ENCODE results near the gene DENND1B.
"Not testable (repeated sequence)": the region's sequence is repeated elsewhere in the genome, so short reads cannot be mapped to it uniquely, and the experiment has no call there.

Gene DENND1B

DNA sequence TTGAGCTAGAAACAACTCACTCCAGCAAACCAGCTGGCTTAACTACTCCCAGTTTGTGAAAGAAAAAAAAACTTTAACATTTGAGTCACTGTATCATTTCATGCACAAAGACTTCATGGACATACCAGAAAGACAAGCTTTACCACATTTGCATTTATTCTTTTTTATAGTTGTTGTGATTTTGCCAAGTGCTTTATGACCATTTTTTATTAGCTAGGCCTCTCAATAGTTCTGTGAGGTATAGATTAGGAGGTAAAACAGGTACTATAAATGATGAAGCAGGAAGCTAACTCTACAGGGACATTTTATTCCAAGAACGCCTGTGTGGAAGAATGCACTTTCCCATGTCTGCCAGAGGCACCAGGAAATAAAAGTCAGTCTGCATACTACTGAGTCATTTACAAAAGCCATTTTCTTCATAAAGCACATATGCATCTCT, 8.2 kb upstream of the DENND1B start:
- no peak for DNase-seq

DNA sequence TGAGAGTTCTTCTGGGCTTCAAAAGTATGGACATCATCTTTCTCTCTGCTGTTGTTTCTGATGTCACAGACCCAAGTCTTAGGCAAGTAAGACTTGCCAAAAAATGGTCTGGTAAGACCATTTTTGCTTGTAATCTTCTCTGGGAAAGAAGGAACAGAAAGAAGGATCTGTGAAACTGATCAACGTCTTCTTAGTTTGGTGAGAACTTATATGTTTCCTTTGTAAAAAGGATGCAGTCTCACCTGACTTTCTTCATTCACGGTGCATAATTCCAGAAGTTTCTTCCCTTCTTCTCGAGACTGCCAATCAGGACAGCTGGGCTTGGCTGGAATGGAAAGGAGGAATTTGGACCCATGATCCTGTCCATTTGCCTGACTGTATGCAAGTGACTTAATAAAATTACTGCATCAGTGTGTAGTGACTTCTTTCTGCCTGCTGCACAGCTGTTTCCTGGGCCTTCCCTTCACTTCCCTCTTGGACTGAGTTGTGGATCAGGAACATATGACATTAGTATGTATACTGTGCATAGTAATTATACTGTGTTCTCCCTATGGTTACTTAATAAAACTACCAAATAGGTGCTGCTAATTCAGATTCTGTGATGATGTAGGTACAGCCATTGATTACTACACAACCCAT, 7.6 kb upstream of the DENND1B start:
- DNase-seq, result no peak

DNA sequence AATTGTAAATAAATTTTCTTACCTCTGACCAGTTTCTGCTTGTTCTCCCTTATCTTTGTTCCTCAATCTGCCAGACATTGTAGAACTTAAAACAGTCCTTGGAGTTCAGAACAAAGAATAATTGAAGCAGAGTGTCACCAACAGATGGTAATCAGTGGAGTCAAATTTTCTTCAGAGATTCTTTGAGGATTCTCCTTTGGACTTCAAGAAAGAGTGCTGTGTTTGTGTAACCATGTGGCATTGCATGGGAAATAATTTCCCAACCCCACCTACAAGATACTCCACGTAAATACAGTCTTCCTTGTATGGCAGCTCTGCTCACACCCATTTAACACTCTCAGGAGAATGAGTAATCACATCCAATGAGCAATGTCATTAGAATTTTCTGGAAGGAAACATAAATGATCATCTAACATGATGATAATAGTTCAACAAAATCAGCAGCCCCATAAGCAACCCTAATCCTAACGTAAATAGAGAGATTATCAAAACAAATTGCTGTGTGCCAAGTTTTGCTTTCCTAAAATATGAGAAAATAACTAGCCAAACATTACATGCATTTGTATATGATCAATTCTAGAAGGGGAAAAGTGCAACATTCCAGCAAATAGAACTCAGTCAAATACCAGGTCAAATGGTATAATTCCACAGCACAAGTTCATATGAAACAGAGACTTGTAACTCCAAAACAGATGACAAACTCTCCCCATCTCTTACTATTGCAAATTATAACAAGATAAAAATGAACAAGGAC, 6.9 kb upstream of the DENND1B start:
- no peak for DNase-seq

- DNase-seq, result no peak
Observed at GRCh38 chr1:197779921-197780320, 4.6 kb upstream of the DENND1B start.

DNA sequence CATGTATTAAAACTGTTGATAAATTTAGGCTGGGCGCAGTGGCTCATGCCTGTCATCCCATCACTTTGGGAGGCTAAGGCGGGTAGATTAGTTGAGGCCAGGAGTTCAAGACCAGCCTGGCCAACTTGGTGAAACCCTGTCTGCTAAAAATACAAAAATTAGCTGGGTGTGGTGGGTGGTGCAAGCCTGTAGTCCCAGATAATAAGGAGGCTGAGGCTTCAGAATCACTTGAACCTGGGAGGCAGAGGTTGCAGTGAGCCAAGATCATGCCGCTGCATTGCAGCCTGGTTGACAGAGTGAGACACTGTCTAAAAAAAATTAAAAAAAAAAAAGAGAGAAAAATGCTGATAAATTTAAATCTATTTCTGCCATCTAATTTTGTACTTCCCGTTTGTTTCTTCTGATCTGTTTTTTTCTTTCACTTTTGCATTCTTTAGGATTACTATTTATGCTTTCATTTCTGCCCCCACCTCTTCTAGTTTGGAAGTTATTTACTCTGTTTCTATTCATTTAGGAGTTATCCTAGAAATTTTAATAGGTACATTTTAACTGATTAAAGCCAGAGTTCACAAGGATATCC, 3.2 kb upstream of the DENND1B start:
- DNase-seq, result no peak

GRCh38 chr1:197776351-197777105, 1.2 kb upstream of the DENND1B start:
- DNase-seq, result no peak

GRCh38 chr1:197774466-197775281, 606 bp downstream of the DENND1B start:
- peak; percentile 32 for DNase-seq

DNA sequence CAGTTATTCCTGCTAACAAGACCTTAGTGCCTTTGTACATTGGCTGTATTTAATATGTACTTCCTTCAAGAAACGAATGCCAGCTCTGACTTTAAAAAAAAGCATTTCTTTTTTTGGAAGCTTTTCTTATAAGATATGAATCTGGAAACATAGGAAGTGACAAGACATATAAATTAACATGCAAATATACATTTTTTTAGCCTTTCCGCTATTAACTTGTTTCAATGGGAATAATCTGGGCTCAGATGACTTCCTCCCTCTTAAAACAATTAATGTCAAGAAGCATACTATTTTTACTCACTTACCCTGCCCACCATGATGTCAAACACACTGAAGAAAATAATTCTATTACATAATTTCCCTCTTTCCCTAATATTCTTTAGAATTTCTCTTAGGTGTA, 1.4 kb downstream of the DENND1B start:
- DNase-seq, result no peak

DNA sequence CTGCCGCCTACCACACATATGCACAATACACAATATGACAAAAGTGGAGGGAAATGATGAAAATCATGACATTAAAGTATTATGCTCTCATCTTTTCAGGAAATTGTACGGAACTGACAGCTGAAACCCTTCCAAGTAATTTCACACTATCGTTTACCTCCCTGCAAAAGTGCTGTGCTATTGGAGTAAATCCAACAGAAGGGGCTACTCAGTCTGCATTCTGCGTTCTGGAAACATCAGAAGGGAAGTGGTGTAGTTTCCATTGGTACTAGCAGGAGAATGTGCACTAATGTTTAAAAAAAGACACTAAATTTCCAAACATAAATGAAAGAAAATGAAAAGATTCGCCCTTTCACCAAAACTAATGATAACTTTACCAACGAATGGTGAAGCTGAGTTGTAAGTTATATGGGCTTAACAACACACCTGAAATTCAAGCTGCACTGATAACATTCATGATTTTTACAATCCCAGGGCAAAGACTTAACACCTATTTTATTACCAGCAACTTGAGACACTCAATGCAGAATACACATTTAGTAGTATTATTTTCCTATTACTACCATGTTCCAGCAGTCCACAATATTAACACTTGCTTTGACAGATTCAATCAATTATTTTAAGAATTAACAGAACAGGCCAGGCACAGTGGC, 3.2 kb downstream of the DENND1B start:
- DNase-seq, result no peak

DNA sequence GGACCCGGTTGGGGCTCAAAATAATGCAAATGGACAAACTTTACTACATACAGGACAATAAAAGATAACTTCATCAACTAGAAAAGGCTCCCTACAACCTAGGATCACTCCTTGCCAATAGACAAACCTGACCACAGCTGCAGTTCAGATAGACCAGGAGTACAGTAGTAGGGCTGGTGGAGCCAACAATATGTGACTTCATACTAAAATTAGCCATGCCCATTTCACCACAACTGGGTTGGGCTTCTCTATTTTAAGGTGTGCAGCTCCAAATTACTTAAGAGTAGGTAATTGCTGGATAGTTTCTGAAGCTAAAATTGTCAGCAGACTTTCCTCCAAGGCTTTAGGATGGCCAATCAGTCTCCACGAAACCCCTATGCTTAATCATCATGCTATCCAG, 3.9 kb downstream of the DENND1B start:
- DNase-seq, result no peak

DNA sequence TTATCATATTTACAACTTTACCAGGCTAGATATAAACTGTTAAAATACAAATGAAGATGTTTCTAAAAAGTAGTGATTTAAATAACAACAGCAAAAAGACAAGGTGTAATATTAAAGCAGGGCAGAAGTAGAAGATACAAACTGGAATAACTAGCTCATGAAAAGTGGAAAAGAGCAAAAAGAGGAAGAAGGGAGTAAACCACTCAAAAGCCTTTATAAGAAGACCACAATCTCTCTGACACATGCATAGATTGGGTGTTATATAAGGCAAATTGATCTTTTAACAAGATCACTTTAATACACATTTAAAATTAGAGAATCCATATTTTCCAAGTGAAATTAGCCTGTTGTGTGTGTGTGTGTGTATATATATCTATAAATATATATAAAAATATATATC, 5.0 kb downstream of the DENND1B start:
- no peak for DNase-seq

- DNase-seq, result no peak
Observed at GRCh38 chr1:197769287-197769686, 6.0 kb downstream of the DENND1B start.

GRCh38 chr1:197768014-197768805, 7.1 kb downstream of the DENND1B start:
- no peak for DNase-seq

- no peak for DNase-seq
Observed at GRCh38 chr1:197763769-197764168, 11.5 kb downstream of the DENND1B start.

DNA sequence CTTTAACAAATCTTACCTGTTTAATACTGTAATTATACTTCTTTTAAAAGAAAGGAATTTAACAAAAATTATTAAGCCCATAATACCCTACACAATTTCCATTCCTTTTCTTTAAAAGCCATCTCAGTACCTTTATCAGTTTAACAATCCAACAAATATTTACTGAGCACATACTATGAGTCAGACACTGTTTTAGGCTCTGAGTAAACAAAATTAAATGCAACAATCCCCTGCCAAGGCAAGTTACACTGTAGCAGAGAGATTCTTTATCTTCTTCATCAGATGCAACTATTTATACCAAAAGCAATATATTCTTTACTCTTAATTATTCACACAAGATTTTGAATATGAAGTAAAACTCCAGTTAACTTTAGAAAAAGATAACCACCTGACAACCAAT, 12.0 kb downstream of the DENND1B start:
- no peak for DNase-seq

GRCh38 chr1:197761654-197762053, 13.6 kb downstream of the DENND1B start:
- DNase-seq, result no peak

DNA sequence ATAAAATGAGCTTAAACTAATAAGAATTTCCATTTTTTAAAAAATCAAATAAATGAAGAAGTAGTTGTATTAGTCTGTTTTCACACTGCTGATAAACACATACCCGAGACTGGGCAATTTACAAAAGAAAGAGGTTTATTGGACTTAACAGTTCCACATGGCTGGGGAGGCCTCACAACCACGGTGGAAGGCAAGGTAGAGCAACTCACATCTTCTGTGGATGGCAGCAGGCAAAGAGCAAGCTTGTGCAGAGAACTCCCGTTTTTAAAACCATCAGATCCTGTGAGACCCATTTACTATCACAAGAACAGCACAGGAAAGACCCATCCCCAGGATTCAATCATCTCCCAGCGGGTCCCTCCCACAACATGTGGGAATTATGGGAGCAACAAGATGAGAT, 19.7 kb downstream of the DENND1B start:
- DNase-seq, result not testable (repeated sequence)

DNA sequence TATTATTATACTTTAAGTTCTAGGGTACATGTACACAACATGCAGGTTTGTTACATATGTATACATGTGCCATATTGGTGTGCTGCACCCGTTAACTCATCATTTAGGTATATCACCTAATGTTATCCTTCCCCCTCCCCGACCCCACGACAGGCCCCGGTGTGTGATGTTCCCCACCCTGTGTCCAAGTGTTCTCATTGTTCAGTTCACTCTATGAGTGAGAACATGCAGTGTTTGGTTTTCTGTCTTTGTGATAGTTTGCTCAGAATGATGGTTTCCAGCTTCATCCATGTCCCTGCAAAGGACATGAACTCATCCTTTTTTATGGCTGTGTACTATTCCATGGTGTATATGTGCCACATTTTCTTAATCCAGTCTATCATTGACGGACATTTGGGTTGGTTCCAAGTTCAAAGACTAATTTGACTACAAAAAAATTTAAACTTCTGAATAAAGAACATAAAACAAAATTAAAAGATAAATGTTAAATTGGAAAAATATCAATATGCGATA, 22.6 kb downstream of the DENND1B start:
- DNase-seq, result not testable (repeated sequence)

GRCh38 chr1:197750366-197750765, 24.9 kb downstream of the DENND1B start:
- DNase-seq, result no peak

DNA sequence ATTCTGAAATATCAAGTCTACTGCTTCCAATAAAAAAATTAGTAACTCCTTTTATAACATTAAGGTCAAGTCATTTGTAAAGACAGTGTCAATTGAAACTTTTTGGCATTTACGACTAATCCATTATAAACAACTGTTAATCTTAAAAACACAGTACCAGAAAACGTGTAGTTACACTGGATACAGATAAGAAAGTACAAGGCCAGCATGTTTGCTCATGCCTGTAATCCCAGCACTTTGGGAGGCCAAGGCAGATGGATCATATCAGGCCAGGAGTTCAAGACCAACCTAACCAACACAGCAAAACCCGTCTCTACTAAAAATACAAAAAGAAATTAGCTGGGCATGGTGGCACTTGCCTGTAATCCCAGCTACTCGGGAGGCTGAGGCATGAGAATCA, 29.4 kb downstream of the DENND1B start:
- no peak for DNase-seq

DNA sequence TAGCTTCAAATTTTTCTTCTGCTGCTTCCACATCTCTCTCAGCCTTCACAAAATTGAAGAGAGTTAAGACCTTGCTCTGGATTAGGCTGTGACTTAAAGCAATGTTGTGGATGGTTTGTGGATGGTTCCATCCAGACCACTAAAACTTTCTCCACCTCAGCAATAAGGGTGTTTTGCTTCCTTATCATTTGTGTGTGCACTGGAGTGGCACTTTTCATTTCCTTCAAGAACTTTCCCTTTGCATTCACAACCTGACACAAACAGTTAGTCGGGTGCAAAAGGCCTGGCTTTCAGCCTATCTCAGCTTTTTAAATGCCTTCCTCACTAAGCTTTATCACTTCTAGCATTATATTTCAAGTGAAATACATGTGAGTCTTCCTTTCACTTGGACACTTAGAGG, 30.3 kb downstream of the DENND1B start:
- no peak for DNase-seq
